Choroid plexus epithelial cell (primary cell): ENCODE results near the gene SLC16A10.
"Not testable (repeated sequence)": the region's sequence is repeated elsewhere in the genome, so short reads cannot be mapped to it uniquely, and the experiment has no call there.

Experiments used
- DNase-seq: peaks from one replicate; pipeline ENCODE4 v3.0.0-alpha.2; 2010; ENCODE audit warnings: low read depth
- H3K4me3 ChIP-seq: 2 replicates; pipeline ENCODE4 v1.5.1; 2011; ENCODE audit warnings: low read depth, mild to moderate bottlenecking, control low read depth, low read length, moderate library complexity
- TF ChIP-seq, protein P1 (sequence below): conservative IDR thresholded peaks from 2 replicates; pipeline ENCODE4 v1.5.1; 2011; ENCODE audit warnings: low read depth, mild to moderate bottlenecking, control low read depth, inconsistent platforms, low read length, moderate library complexity

SLC16A10 gene

GRCh38 chr6:111118826-111119225 lies 31.5 kb downstream of the SLC16A10 start:
- DNase-seq = no peak
- no peak overlapping the region for H3K4me3 ChIP-seq
- TF ChIP-seq, protein P1, sequence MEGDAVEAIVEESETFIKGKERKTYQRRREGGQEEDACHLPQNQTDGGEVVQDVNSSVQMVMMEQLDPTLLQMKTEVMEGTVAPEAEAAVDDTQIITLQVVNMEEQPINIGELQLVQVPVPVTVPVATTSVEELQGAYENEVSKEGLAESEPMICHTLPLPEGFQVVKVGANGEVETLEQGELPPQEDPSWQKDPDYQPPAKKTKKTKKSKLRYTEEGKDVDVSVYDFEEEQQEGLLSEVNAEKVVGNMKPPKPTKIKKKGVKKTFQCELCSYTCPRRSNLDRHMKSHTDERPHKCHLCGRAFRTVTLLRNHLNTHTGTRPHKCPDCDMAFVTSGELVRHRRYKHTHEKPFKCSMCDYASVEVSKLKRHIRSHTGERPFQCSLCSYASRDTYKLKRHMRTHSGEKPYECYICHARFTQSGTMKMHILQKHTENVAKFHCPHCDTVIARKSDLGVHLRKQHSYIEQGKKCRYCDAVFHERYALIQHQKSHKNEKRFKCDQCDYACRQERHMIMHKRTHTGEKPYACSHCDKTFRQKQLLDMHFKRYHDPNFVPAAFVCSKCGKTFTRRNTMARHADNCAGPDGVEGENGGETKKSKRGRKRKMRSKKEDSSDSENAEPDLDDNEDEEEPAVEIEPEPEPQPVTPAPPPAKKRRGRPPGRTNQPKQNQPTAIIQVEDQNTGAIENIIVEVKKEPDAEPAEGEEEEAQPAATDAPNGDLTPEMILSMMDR = no peak

DNA sequence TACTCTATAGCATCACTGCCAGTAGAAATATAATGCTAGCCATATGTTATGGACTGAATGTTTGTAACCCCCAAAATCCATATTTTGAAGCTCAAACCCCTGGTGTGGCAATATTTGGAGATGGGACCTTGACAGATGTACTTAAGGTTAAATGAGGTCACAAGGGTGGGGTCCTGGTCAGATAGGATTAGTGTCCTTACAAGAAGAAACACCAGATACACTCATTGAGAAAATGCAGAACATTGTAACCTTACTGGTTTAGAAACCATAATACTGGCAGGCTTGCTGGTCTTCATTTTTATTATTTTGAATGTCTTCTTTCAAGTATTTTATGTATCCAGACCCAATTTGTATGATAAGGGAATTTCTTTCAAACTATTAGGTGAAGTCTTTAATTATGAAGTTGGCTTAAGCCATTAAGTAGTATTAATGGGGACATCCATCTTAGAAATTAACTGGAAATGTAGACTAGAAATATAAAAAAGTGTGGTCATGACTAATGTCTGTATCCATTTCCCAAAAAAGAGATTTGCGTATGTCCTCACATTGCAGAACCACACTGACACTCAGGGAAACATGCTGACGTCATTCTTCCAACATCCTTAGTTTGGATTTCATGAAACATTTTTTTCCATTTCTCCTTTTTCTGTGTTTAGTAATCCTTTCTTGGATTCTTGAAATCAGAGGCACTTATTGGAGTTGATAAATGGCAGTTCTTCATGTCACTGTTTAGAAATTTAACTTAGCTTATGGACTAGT lies 32.4 kb downstream of the SLC16A10 start:
- peak; percentile 34 for DNase-seq
- no peak overlapping the region for H3K4me3 ChIP-seq
- TF ChIP-seq, protein P1 = no peak

DNA sequence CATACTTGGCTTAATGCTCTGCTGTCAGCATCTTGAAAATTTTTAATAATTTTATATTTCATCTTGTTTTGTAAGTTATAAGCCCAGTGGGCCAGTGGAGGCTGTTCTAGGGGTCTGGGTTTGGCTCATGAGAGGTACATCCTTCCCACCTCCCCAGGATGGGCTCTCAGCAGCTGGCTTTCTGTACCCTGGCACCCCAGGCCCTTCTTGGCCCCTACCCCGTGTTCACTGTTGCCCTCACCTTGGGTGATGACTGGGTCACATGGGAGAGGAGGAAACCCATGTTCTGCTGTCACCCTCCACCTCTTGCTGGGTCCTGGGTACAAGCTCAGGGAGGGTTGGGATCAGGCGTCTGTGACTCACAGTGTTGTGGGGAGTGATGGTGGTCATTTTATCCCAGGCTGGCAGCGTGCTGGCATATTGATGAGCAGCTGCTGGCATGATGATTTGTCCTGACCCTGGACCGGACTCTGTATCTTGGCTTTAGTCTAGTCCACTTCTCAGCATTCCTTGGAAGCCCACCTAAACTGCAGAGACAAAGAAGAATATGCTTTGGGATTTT lies 34.6 kb downstream of the SLC16A10 start:
- DNase-seq = no peak
- no peak overlapping the region for H3K4me3 ChIP-seq
- TF ChIP-seq, protein P1 = no peak

- TF ChIP-seq, protein P1 = no peak
- DNase-seq = no peak
- H3K4me3 ChIP-seq = no peak overlapping the region
Observed at GRCh38 chr6:111122458-111123286, 35.4 kb downstream of the SLC16A10 start.

- TF ChIP-seq, protein P1 = no peak
- no peak overlapping the region for H3K4me3 ChIP-seq
- DNase-seq = no peak
Observed at GRCh38 chr6:111124406-111124805, 37.1 kb downstream of the SLC16A10 start.

DNA sequence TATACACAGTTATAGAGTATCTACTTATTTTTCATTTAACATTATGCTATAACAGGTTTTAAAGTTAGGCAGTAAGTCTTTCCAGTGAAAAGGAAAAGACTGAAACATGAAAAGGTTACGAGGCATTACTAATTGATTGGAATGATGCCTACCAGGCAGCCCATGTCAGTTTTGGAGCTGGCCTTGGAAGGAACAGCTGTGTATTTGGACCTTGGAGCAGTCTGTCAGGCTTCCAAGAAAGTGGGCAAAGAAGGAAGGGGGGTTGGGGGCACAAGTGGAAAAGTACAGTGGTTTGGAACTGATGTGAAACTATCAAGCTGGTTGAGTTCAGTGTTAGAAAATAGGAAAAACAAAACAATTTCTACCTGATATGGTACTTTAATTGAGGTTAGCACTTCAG lies 41.7 kb downstream of the SLC16A10 start:
- DNase-seq = no peak
- TF ChIP-seq, protein P1 = no peak

DNA sequence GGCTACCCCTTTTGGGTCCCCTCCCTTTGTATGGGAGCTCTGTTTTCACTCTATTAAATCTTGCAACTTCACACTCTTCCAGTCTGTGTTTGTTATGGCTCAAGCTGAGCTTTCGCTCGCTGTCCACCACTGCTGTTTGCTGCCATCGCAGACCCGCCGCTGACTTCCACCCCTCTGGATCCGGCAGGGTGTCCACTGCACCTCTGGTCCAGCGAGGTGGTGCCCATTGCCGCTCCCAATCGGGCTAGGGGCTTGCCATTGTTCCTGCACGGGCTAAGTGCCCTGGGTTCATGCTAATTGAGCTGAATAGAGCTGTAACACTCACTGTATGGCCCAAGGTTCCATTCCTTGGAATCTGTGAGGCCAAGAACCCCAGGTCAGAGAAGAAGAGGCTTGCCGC lies 43.7 kb downstream of the SLC16A10 start:
- not testable (repeated sequence) for H3K4me3 ChIP-seq, DNase-seq

More for the DNA sequence above, 41.7 kb downstream of the SLC16A10 start:
- no peak overlapping the region for H3K4me3 ChIP-seq

GRCh38 chr6:111132669-111133068 lies 45.4 kb downstream of the SLC16A10 start:
- DNase-seq = not testable (repeated sequence)

GRCh38 chr6:111134236-111134869 lies 47.0 kb downstream of the SLC16A10 start:
- H3K4me3 ChIP-seq, DNase-seq: not testable (repeated sequence)

More at GRCh38 chr6:111132669-111133068, 45.4 kb downstream of the SLC16A10 start:
- not testable (repeated sequence) for H3K4me3 ChIP-seq

- not testable (repeated sequence) for DNase-seq, H3K4me3 ChIP-seq
Observed at GRCh38 chr6:111137489-111138093, 50.3 kb downstream of the SLC16A10 start.
